Chondrocyte (in vitro differentiated cells): Measurements from ENCODE around the gene TBX21. TPM values are rescaled to one million over a fixed set of nuclear protein-coding genes. Genes with fewer than 3 reads are reported as not detected.
"Not testable (repeated sequence)": the region's sequence is repeated elsewhere in the genome, so short reads cannot be mapped to it uniquely, and the experiment has no call there.

Experiments used
- DNase-seq: peaks from one replicate; pipeline ENCODE4 v3.0.0; 2021; ENCODE audit warnings: mixed read lengths, low spot score
- H3K27ac Mint-ChIP-seq: one replicate; pipeline ENCODE4 v1.8.0; 2021; ENCODE audit warnings: mild to moderate bottlenecking, moderate library complexity, mixed read lengths; ENCODE audit not compliant: unreplicated experiment
- H3K27me3 Mint-ChIP-seq: 2 replicates; pipeline ENCODE4 v1.8.0; 2021; ENCODE audit warnings: low read depth, mixed read lengths
- H3K36me3 Mint-ChIP-seq: 2 replicates; pipeline ENCODE4 v1.8.0; 2021; ENCODE audit warnings: low read depth, mixed read lengths
- H3K4me1 Mint-ChIP-seq: 2 replicates; pipeline ENCODE4 v1.8.0; 2021; ENCODE audit warnings: low read depth, mild to moderate bottlenecking, mixed read lengths
- H3K4me3 Mint-ChIP-seq: one replicate; pipeline ENCODE4 v1.8.0; 2021; ENCODE audit warnings: mild to moderate bottlenecking, moderate library complexity, mixed read lengths; ENCODE audit not compliant: unreplicated experiment
- H3K9me3 Mint-ChIP-seq: 2 replicates; pipeline ENCODE4 v1.8.0; 2021; ENCODE audit warnings: low read depth, mixed read lengths
- CTCF ChIP-seq: fragments of 200-600 bp; sonication (generic); IDR thresholded peaks from 2 replicates; pipeline ENCODE4 v1.5.0; 2021; ENCODE audit warnings: antibody characterized with exemption, mild to moderate bottlenecking, moderate library complexity
- total RNA-seq: library from RNA; stranded (reverse); gene quantifications from 3 replicates; pipeline ENCODE4 v1.2.1, GENCODE V29; 2021

The TBX21 gene
- total RNA-seq, 1 donor from 2014 or later: not detected

GRCh38 chr17:47760409-47761140 lies 27.5 kb downstream of the TBX21 start:
- Mint-ChIP-seq H3K4me3 (no peak overlapping the region), H3K27ac (no peak overlapping the region), H3K4me1 (no peaks in the 10 kb centered on the region), H3K36me3 (peaks cover 12% of the 10 kb centered on the region), H3K27me3 (peaks cover 32% of the 10 kb centered on the region), H3K9me3 (peaks cover 55% of the 10 kb centered on the region)
- DNase-seq: no peak
- no peak for TF ChIP-seq CTCF

GRCh38 chr17:47762728-47763127 lies 29.7 kb downstream of the TBX21 start:
- Mint-ChIP-seq H3K4me3 (no peak overlapping the region), H3K27ac (no peak overlapping the region), H3K36me3 (peaks cover 9% of the 10 kb centered on the region), H3K9me3 (peaks cover 44% of the 10 kb centered on the region), H3K4me1 (no peaks in the 10 kb centered on the region), H3K27me3 (peaks cover 33% of the 10 kb centered on the region)
- no peak for TF ChIP-seq CTCF
- no peak for DNase-seq

GRCh38 chr17:47763913-47764582 lies 31.0 kb downstream of the TBX21 start:
- peaks cover 7% of the 10 kb centered on the region for H3K36me3 Mint-ChIP-seq

GRCh38 chr17:47773649-47774048 lies 40.6 kb downstream of the TBX21 start:
- not testable (repeated sequence) for H3K27ac Mint-ChIP-seq, DNase-seq

More at GRCh38 chr17:47763913-47764582, 31.0 kb downstream of the TBX21 start:
- H3K27me3 Mint-ChIP-seq: peaks cover 26% of the 10 kb centered on the region
- no peak overlapping the region for H3K4me3 Mint-ChIP-seq
- H3K4me1 Mint-ChIP-seq: no peaks in the 10 kb centered on the region
- no peak for TF ChIP-seq CTCF
- H3K27ac Mint-ChIP-seq: no peak overlapping the region
- DNase-seq: no peak
- peaks cover 36% of the 10 kb centered on the region for H3K9me3 Mint-ChIP-seq

GRCh38 chr17:47774331-47774730 lies 41.3 kb downstream of the TBX21 start:
- no peak for TF ChIP-seq CTCF
- no peak overlapping the region for H3K27ac Mint-ChIP-seq
- DNase-seq: no peak
- H3K4me3 Mint-ChIP-seq: no peak overlapping the region
- peaks cover 39% of the 10 kb centered on the region for H3K27me3 Mint-ChIP-seq
- H3K9me3 Mint-ChIP-seq: peaks cover 11% of the 10 kb centered on the region
- H3K36me3 Mint-ChIP-seq: peaks cover 2% of the 10 kb centered on the region
- no peaks in the 10 kb centered on the region for H3K4me1 Mint-ChIP-seq

More at GRCh38 chr17:47773649-47774048, 40.6 kb downstream of the TBX21 start:
- H3K9me3 Mint-ChIP-seq: peaks cover 15% of the 10 kb centered on the region
- not testable (repeated sequence) for H3K36me3 Mint-ChIP-seq, H3K4me3 Mint-ChIP-seq, H3K4me1 Mint-ChIP-seq
- H3K27me3 Mint-ChIP-seq: peaks cover 44% of the 10 kb centered on the region
